WTC11 (cell line): ENCODE measurements around the gene LCORL.

Experiments used
- CTCF ChIP-seq: fragments of 200-600 bp; IDR thresholded peaks from 2 replicates; pipeline ENCODE4 v1.8.0; 2022; ENCODE audit warnings: antibody characterized with exemption
- ELF4 ChIP-seq: sonication (generic); formaldehyde crosslinking; IDR thresholded peaks from 2 replicates; pipeline ENCODE4 v1.8.1; 2022; ENCODE audit warnings: low read depth, mild to moderate bottlenecking, moderate library complexity, missing genetic modification reagents
- FOXJ3 ChIP-seq: sonication (generic); formaldehyde crosslinking; IDR thresholded peaks from 2 replicates; pipeline ENCODE4 v1.9.0; 2021; ENCODE audit warnings: missing genetic modification reagents, mild to moderate bottlenecking, borderline replicate concordance
- FOXK1 ChIP-seq: sonication (generic); formaldehyde crosslinking; IDR thresholded peaks from 2 replicates; pipeline ENCODE4 v1.8.0; 2022; ENCODE audit warnings: mild to moderate bottlenecking, moderate library complexity, missing genetic modification reagents
- MYBL2 ChIP-seq: sonication (generic); formaldehyde crosslinking; IDR thresholded peaks from 2 replicates; pipeline ENCODE4 v1.8.1; 2023; ENCODE audit warnings: mild to moderate bottlenecking, moderate library complexity, missing genetic modification reagents
- NFYB ChIP-seq: sonication (generic); formaldehyde crosslinking; conservative IDR thresholded peaks from 2 replicates; pipeline ENCODE4 v1.8.0; 2022; ENCODE audit warnings: low read depth, missing genetic modification reagents
- ZNF138 ChIP-seq: sonication (generic); formaldehyde crosslinking; conservative IDR thresholded peaks from 2 replicates; pipeline ENCODE4 v1.8.1; 2022; ENCODE audit warnings: mild to moderate bottlenecking, moderate library complexity, missing genetic modification reagents
- ZNF263 ChIP-seq: sonication (generic); formaldehyde crosslinking; IDR thresholded peaks from 2 replicates; pipeline ENCODE4 v1.8.1; 2022; ENCODE audit warnings: low read depth, mild to moderate bottlenecking, moderate library complexity, missing genetic modification reagents
- ZNF281 ChIP-seq: sonication (generic); formaldehyde crosslinking; IDR thresholded peaks from 2 replicates; pipeline ENCODE4 v1.8.0; 2023; ENCODE audit warnings: mild to moderate bottlenecking, missing genetic modification reagents
- ZSCAN18 ChIP-seq: fragments of 250-450 bp; sonication (Bioruptor Pico); IDR thresholded peaks from 2 replicates; pipeline ENCODE4 v2.1.2; 2022; ENCODE audit warnings: mild to moderate bottlenecking, moderate library complexity
- TF ChIP-seq, protein P1 (sequence below): sonication (generic); formaldehyde crosslinking; IDR thresholded peaks from 2 replicates; pipeline ENCODE4 v1.8.0; 2023; ENCODE audit warnings: missing genetic modification reagents
- TF ChIP-seq, protein P2 (sequence below): sonication (generic); formaldehyde crosslinking; IDR thresholded peaks from 2 replicates; pipeline ENCODE4 v1.8.0; 2023; ENCODE audit warnings: missing genetic modification reagents, mild to moderate bottlenecking, borderline replicate concordance
- TF ChIP-seq, protein P3 (sequence below): sonication (generic); formaldehyde crosslinking; IDR thresholded peaks from 2 replicates; pipeline ENCODE4 v1.8.1; 2022; ENCODE audit warnings: mild to moderate bottlenecking, missing genetic modification reagents, moderate library complexity, borderline replicate concordance

DNA sequence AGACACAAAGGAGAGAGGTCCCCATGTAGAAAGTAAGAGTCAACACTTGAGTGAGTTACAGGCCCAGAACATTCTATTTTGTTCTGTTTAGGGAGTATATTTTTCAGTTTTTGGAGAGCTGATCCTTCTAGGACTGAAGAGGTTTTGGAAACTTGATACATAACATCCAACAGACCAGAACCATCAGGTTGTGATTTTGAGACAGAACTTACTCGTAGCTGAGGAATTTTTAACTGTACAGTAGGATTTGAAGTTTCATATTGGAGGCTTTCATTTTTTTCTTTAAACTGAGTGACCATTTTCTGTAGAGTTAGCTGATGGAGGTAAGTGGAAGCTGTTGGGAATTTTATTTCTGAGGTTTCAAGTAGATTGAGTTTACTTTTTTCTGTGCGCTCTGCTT is 137.5 kb downstream of the LCORL start:
- TF ChIP-seq NFYB (CRISPR knock-in tag) (no peak), ELF4 (CRISPR knock-in tag) (no peak), CTCF (no peak), MYBL2 (CRISPR knock-in tag) (no peak), FOXJ3 (no peak), ZNF138 (CRISPR knock-in tag) (no peak), FOXK1 (CRISPR knock-in tag) (no peak), ZNF281 (CRISPR knock-in tag) (no peak), ZSCAN18 (CRISPR knock-in tag) (no peak), ZNF263 (CRISPR knock-in tag) (no peak)
- TF ChIP-seq, protein P1, sequence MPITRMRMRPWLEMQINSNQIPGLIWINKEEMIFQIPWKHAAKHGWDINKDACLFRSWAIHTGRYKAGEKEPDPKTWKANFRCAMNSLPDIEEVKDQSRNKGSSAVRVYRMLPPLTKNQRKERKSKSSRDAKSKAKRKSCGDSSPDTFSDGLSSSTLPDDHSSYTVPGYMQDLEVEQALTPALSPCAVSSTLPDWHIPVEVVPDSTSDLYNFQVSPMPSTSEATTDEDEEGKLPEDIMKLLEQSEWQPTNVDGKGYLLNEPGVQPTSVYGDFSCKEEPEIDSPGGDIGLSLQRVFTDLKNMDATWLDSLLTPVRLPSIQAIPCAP (CRISPR knock-in tag), result no peak
- TF ChIP-seq, protein P2, sequence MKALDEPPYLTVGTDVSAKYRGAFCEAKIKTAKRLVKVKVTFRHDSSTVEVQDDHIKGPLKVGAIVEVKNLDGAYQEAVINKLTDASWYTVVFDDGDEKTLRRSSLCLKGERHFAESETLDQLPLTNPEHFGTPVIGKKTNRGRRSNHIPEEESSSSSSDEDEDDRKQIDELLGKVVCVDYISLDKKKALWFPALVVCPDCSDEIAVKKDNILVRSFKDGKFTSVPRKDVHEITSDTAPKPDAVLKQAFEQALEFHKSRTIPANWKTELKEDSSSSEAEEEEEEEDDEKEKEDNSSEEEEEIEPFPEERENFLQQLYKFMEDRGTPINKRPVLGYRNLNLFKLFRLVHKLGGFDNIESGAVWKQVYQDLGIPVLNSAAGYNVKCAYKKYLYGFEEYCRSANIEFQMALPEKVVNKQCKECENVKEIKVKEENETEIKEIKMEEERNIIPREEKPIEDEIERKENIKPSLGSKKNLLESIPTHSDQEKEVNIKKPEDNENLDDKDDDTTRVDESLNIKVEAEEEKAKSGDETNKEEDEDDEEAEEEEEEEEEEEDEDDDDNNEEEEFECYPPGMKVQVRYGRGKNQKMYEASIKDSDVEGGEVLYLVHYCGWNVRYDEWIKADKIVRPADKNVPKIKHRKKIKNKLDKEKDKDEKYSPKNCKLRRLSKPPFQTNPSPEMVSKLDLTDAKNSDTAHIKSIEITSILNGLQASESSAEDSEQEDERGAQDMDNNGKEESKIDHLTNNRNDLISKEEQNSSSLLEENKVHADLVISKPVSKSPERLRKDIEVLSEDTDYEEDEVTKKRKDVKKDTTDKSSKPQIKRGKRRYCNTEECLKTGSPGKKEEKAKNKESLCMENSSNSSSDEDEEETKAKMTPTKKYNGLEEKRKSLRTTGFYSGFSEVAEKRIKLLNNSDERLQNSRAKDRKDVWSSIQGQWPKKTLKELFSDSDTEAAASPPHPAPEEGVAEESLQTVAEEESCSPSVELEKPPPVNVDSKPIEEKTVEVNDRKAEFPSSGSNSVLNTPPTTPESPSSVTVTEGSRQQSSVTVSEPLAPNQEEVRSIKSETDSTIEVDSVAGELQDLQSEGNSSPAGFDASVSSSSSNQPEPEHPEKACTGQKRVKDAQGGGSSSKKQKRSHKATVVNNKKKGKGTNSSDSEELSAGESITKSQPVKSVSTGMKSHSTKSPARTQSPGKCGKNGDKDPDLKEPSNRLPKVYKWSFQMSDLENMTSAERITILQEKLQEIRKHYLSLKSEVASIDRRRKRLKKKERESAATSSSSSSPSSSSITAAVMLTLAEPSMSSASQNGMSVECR, result no peak
- TF ChIP-seq, protein P3, sequence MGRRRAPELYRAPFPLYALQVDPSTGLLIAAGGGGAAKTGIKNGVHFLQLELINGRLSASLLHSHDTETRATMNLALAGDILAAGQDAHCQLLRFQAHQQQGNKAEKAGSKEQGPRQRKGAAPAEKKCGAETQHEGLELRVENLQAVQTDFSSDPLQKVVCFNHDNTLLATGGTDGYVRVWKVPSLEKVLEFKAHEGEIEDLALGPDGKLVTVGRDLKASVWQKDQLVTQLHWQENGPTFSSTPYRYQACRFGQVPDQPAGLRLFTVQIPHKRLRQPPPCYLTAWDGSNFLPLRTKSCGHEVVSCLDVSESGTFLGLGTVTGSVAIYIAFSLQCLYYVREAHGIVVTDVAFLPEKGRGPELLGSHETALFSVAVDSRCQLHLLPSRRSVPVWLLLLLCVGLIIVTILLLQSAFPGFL (CRISPR knock-in tag), result no peak
